OCI-LY1 (cell line): ENCODE data around the gene UNC5A.

Experiments
- H2AFZ ChIP-seq: fragments of 200-600 bp; sonication (generic), shearing (Covaris generic); 2 replicates; pipeline ENCODE4 v1.6.0; 2014; ENCODE audit warnings: antibody characterized with exemption, mild to moderate bottlenecking, low read length
- H3F3A ChIP-seq: fragments of 200-600 bp; sonication (generic), shearing (Covaris generic); 2 replicates; pipeline ENCODE4 v1.6.0; 2014; ENCODE audit warnings: mild to moderate bottlenecking, antibody characterized with exemption, low read length, moderate library complexity; ENCODE audit not compliant: insufficient read depth
- H3K27ac ChIP-seq: fragments of 200-600 bp; sonication (generic); 2 replicates; pipeline ENCODE4 v1.5.1; 2014; ENCODE audit warnings: low read length, mixed run types, mild to moderate bottlenecking, low read depth; ENCODE audit not compliant: poor library complexity, severe bottlenecking
- H3K27me3 ChIP-seq: fragments of 200-600 bp; sonication (generic); 2 replicates; pipeline ENCODE4 v1.6.0; 2014; ENCODE audit warnings: antibody characterized with exemption, mild to moderate bottlenecking, low read length, moderate library complexity; ENCODE audit not compliant: insufficient read depth
- H3K36me3 ChIP-seq: fragments of 200-600 bp; sonication (generic); 2 replicates; pipeline ENCODE4 v1.6.1; 2014; ENCODE audit warnings: mild to moderate bottlenecking, antibody characterized with exemption, low read length, moderate library complexity, mixed read lengths; ENCODE audit not compliant: insufficient read depth
- H3K4me1 ChIP-seq: fragments of 200-600 bp; sonication (generic); 2 replicates; pipeline ENCODE4 v1.5.1; 2014; ENCODE audit warnings: mild to moderate bottlenecking, low read length, moderate library complexity; ENCODE audit not compliant: insufficient read depth, severe bottlenecking
- H3K4me2 ChIP-seq: fragments of 200-600 bp; sonication (generic), shearing (Covaris generic); 2 replicates; pipeline ENCODE4 v1.6.1; 2014; ENCODE audit warnings: low read length
- H3K4me3 ChIP-seq: fragments of 200-600 bp; sonication (generic); 2 replicates; pipeline ENCODE4 v1.5.1; 2014; ENCODE audit warnings: low read length, low read depth, mild to moderate bottlenecking, mixed read lengths; ENCODE audit not compliant: poor library complexity, severe bottlenecking
- H3K79me2 ChIP-seq: fragments of 200-600 bp; shearing (Covaris generic); 2 replicates; pipeline ENCODE4 v1.6.1; 2016; ENCODE audit warnings: mixed run types, low read length, mixed read lengths; ENCODE audit not compliant: insufficient read depth
- H3K9ac ChIP-seq: fragments of 200-600 bp; sonication (generic), shearing (Covaris generic); 2 replicates; pipeline ENCODE4 v1.6.1; 2014; ENCODE audit warnings: mild to moderate bottlenecking, low read length, mixed read lengths
- H3K9me2 ChIP-seq: fragments of 200-600 bp; sonication (generic), shearing (Covaris generic); 2 replicates; pipeline ENCODE4 v1.6.1; 2014; ENCODE audit warnings: low read depth, mild to moderate bottlenecking, low read length, mixed read lengths
- H3K9me3 ChIP-seq: fragments of 200-600 bp; shearing (Covaris generic); 2 replicates; pipeline ENCODE4 v1.6.1; 2014; ENCODE audit warnings: low read length, mixed read lengths
- H4K20me1 ChIP-seq: fragments of 200-600 bp; sonication (generic), shearing (Covaris generic); 2 replicates; pipeline ENCODE4 v1.6.0; 2016; ENCODE audit warnings: mild to moderate bottlenecking, low read length; ENCODE audit not compliant: insufficient read depth
- CTCF ChIP-seq: fragments of 200-600 bp; sonication (generic), shearing (Covaris generic); IDR thresholded peaks from 2 replicates; pipeline ENCODE4 v1.5.1; 2017; ENCODE audit warnings: mild to moderate bottlenecking, antibody characterized with exemption, low read length, moderate library complexity, mixed read lengths
- EZH2 ChIP-seq: fragments of 200-600 bp; sonication (generic), shearing (Covaris generic); IDR thresholded peaks from 2 replicates; pipeline ENCODE4 v1.8.0; 2017; ENCODE audit warnings: borderline replicate concordance, mixed run types, mild to moderate bottlenecking, antibody characterized with exemption, low read length, moderate library complexity, mixed read lengths

Gene UNC5A

GRCh38 chr5:176779537-176779936, 30.8 kb upstream of the UNC5A start:
- H3K27ac ChIP-seq, result no peak overlapping the region
- no peaks in the 10 kb centered on the region for H3K9me3 ChIP-seq
- H3K79me2 ChIP-seq, result no peaks in the 10 kb centered on the region
- no peak overlapping the region for H3K4me2 ChIP-seq
- H3K9me2 ChIP-seq, result no peaks in the 10 kb centered on the region
- no peaks in the 10 kb centered on the region for H3K4me1 ChIP-seq
- H3K36me3 ChIP-seq, result no peaks in the 10 kb centered on the region
- no peak for TF ChIP-seq EZH2
- TF ChIP-seq CTCF, result no peak
- no peak overlapping the region for H3K4me3 ChIP-seq
- H3K27me3 ChIP-seq, result peaks cover 11% of the 10 kb centered on the region; the same call in 1 of the 2 replicates
- H3F3A ChIP-seq, result no peaks in the 10 kb centered on the region
- no peak overlapping the region for H3K9ac ChIP-seq
- H2AFZ ChIP-seq, result no peak overlapping the region
- H4K20me1 ChIP-seq, result no peaks in the 10 kb centered on the region

- Histone ChIP-seq H3K9me2 (no peaks in the 10 kb centered on the region), H3K27ac (no peak overlapping the region), H4K20me1 (no peaks in the 10 kb centered on the region), H3F3A (no peaks in the 10 kb centered on the region), H3K4me3 (no peak overlapping the region), H3K27me3 (peaks cover 11% of the 10 kb centered on the region; the same call in 1 of the 2 replicates), H3K9ac (no peak overlapping the region), H3K4me1 (no peaks in the 10 kb centered on the region), H3K79me2 (no peaks in the 10 kb centered on the region), H3K9me3 (no peaks in the 10 kb centered on the region), H2AFZ (no peak overlapping the region), H3K36me3 (no peaks in the 10 kb centered on the region), H3K4me2 (no peak overlapping the region)
- no peak for TF ChIP-seq CTCF
- no peak for TF ChIP-seq EZH2
Measured at GRCh38 chr5:176780176-176781053, 29.9 kb upstream of the UNC5A start.

GRCh38 chr5:176781054-176781375, 29.3 kb upstream of the UNC5A start:
- Histone ChIP-seq H3K9me3 (no peaks in the 10 kb centered on the region), H3K4me3 (no peak overlapping the region), H3K9me2 (no peaks in the 10 kb centered on the region), H3K4me1 (no peaks in the 10 kb centered on the region), H3F3A (no peaks in the 10 kb centered on the region), H4K20me1 (no peaks in the 10 kb centered on the region), H3K27ac (no peak overlapping the region), H3K36me3 (no peaks in the 10 kb centered on the region), H2AFZ (no peak overlapping the region), H3K79me2 (no peaks in the 10 kb centered on the region), H3K27me3 (peaks cover 11% of the 10 kb centered on the region; the same call in 1 of the 2 replicates), H3K4me2 (no peak overlapping the region), H3K9ac (no peak overlapping the region)
- TF ChIP-seq CTCF, result no peak
- no peak for TF ChIP-seq EZH2
